ENCODE results near the gene ZNF750.

ZNF750 gene

GRCh38 chr17:82860606-82861392 lies 21.0 kb upstream of the ZNF750 start:
- in situ Hi-C loops (cut with MboI; ENCODE audit: low sequenced_read_pairs), result no loop called here

GRCh38 chr17:82859431-82860403 lies 19.9 kb upstream of the ZNF750 start:
- in situ Hi-C loops (cut with MboI; ENCODE audit: low sequenced_read_pairs), result no loop called here

DNA sequence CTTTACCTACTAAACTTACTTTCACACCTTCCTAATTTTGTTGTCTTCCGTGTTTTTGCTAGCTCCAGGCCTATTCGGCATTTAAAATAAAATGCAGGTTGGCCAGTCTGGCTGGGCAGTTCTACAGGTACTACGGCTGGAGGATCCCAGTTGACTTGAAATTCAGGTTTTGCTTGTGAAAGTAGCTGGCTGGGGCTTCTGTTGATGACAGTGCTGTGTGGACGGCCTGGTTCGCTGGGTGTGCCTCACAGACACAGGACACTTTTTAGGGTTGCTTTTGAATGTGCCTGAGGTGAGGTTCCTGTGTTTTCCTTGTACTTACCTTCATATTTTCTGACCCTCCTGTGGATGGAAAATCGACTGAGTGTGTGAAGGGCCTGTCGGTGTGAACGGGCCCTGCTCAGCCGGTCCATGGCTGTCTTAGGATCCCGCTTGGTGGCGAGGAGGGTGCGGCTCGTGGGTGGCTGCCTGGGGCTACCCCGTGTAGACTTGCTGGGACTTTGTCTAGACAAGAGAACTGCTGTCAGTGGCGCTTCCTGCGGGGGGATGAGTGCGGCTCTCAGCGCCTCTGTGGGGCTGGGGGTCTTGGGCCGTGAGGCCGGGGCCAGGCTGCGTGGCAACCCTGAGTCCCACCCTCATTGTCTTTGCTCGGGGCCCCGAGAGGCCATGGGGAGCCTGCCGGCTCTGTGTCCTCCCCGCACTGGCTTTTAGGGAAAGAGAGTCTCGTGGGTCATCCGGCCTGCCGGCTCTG lies 18.7 kb upstream of the ZNF750 start:
- in situ Hi-C loops (cut with MboI; ENCODE audit: low sequenced_read_pairs), result no loop called here

- in situ Hi-C loops (cut with MboI; ENCODE audit: low sequenced_read_pairs), result no loop called here
These were observed 16.5 kb upstream of the ZNF750 start for GRCh38 chr17:82856361-82856760.

GRCh38 chr17:82854226-82854625 lies 14.4 kb upstream of the ZNF750 start:
- in situ Hi-C loops (cut with MboI; ENCODE audit: low sequenced_read_pairs), result no loop called here

DNA sequence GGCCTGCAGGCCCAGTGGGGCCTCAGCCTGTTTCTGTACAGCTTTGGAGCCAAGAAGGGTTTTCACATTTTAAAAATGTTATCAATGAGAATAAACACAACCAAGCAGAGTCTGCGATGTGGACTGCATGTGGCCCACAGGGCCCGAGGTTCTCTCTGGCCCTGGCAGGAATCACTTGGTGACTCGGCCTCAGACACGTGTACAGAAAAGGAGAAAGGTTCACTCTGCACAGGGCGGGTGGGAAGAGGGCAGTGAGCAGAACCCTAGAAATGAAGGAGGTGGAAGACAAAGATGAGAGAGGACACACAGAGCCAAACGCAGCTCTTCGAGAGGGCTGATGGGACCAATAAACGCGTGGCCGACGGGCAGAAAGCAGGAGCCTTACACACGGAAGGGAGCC lies 11.6 kb upstream of the ZNF750 start:
- in situ Hi-C loops (cut with MboI; ENCODE audit: low sequenced_read_pairs), result no loop called here

DNA sequence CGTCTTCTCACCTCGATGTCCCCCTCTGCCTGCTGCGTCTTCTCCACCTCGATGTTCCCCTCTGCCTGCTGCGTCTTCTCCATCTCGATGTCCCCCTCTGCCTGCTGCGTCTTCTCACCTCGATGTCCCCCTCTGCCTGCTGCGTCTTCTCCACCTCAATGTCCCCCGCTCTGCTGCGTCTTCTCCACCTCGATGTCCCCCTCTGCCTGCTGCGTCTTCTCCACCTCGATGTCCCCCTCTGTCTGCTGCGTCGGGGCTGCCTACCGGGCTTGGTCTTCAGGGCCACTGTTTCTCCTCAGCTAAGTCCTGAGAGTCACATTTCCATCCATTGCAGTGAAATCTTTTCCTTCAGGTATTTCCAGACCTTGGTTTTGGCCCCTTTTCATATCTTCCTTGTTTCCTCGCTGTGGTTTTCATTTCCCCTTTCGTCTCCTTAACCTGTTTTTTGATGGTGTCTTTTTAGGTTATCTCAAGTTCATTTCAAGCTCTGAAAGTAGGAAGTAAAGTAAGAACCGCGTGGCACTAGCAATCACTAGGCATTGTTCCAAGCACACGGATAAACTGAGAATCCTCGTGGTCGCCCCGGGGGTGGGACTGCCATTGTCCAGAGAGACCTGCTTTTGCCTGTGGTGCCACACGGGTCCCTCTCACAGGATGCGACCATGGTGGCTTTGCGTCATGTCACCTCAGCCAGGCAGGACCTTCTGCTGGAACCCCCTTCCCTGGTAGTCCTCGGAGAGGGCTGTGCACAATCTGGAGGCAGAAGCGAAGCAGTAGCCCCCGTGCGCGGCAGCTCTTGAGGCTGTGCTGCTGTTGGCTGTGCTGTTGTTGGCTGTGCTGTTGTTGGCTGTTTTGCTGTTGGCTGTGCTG lies 9.5 kb upstream of the ZNF750 start:
- in situ Hi-C loops (cut with MboI; ENCODE audit: low sequenced_read_pairs), result no loop called here

DNA sequence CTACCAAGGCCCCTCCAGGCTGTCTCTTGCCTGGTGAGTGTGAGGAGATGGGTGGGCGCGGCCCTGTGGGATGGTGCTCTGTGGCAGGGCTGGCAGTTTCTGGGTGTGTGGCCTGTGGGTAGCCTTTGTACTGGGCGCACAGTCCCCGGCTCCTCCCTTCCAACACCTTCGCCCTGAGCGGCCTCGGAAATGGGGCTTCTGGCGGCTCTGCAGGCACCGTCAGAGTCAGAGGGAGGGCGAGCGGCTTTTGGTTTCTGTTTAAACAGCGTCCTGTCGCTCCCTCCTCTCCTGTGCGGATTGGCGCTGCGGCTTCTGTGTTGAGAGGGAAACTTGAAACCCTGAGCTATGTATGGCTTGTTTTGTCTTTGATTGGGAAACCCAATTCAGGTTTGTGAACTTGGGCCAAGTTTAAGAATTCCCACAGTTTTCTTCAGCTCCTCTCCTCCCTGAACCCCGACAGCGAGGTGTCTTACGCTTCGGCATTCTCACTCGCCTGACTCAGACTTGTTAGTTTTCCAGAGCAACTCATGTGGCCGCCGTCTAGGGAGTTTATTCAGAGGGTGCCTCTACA lies 8.3 kb upstream of the ZNF750 start:
- in situ Hi-C loops (cut with MboI; ENCODE audit: low sequenced_read_pairs), result no loop called here

DNA sequence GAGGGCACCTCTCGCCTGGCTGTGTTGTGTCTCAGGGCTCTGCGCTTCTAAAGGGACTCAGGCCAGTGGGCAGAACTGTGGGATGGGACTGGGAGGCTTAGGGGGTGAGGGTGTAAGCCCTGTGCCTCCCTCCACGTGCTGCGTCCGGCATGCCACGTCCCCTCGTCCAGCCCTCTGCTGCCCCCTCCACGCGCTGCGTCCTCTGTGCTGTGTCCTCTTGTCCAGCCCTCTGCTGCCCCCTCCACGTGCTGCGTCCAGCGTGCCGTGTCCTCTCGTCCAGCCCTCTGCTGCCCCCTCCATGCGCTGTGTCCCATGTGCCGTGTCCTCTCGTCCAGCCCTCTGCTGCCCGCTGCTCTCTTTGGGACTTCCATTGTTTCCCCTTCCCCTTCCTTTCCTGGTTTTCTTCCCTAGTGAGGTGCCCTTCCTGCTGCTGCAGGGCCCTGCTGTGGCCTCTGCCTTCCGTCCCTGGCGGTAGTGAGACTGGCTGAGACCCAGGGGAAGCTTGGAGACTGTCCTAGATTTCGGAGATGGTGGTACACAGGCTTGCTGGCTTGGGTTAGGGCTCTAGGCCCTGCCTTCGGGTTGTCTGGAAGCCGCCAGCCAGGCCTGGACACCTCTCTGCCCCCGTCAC lies 6.4 kb upstream of the ZNF750 start:
- in situ Hi-C loops (cut with MboI; ENCODE audit: low sequenced_read_pairs), result no loop called here

DNA sequence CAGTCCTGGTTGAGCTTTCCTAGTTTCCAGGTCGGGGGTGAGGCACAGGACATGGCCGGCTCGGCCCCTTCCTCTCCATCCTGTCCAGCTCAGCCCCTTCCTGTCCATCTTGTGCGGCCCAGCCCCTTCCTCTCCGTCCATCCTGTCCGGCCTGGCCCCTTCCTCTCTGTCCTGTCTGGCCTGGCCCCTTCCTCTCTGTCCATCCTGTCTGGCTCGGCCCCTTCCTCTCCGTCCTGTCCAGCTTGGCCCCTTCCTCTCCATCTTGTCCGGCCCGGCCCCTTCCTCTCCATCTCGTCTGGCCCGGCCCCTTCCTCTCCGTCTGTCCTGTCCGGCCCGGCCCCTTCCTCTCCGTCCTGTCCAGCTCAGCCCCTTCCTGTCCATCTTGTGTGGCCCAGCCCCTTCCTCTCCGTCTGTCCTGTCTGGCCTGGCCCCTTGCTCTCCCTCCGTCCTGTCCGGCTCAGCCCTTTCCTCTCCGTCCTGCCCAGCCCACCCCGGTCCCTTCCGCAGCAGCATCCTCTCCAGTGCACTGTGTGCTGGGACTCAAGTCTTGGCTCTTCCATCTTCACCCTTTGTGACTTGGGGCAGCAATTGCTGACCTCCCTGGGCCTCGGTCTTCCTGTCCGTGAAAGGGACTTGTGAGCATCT lies 5.5 kb upstream of the ZNF750 start:
- in situ Hi-C loops (cut with MboI; ENCODE audit: low sequenced_read_pairs), result no loop called here

GRCh38 chr17:82844796-82845162 lies 5.0 kb upstream of the ZNF750 start:
- in situ Hi-C loops (cut with MboI; ENCODE audit: low sequenced_read_pairs), result no loop called here

DNA sequence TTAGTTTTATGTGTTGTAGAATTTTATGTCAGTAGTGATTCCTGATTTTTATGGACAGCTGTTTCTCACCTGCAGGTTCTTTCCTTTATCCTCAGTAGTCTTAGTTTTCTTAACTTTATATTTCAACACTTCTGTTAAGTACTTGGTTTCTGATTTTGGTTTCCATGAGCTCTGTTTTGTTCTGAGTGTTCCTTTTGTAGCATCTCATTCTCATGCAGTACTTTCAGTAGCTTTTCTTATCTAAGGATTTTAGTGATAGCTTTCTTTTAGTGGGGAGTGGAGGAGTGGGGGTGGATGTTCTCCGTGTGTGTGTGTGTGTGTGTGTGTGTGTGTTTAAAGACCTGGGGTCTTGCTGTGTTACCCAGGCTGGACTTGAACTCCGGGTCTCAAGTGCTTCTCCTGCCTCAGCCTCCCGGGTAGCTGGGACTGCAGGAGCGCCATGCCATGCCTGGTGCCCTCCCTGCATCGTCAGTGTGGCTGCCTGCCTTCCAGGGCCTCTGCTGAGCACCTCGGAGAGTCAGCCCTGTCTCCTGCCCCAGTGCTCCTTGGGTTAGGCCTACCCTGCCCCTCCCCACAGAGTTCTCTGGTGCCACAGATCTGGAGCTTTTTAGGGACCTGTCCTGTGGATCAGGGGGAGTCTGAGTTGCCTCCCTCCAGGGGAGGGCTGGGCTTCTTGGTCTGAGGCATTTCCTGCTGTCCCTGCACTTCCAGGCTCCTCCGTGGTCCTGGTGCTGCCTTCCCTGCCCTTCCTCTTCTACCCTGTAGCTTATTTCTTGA lies 4.3 kb upstream of the ZNF750 start:
- in situ Hi-C loops (cut with MboI; ENCODE audit: low sequenced_read_pairs), result no loop called here

DNA sequence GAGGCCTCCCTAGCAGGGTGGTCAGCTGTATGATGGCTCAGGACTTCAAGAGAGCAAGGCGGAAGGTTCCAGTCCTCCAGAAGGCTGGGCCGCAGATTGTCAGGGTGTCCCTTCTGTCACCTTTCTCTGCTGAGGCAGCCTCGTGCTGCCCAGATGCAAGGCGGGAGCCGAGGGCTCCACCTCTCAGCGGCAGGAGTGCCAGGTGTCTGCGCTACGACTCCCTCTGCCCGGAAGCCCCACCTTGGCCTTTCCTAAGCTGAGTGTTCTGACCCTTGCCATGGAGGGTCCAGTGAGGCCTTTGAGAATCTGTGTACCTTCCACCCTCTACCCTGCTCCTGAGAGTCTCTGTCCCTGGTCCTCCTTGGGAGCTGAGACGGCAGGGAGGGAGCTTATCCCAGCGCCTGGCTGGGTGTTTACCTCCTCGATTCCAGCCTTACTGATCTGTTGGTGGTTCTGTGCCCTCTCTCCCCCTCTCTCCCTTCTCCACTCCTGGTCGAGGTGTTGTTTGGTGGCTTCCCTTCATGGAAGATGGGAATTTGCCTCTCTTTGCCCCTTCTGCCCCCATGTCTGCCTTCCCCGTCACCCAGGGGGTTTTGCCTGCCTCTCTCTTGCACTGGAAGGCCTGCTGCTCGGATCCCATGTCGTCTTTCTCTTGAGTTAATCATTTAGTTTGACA lies 2.2 kb upstream of the ZNF750 start:
- in situ Hi-C loops (cut with MboI; ENCODE audit: low sequenced_read_pairs), result no loop called here

GRCh38 chr17:82840431-82840831 lies 609 bp upstream of the ZNF750 start:
- in situ Hi-C loops (cut with MboI; ENCODE audit: low sequenced_read_pairs), result no loop called here

DNA sequence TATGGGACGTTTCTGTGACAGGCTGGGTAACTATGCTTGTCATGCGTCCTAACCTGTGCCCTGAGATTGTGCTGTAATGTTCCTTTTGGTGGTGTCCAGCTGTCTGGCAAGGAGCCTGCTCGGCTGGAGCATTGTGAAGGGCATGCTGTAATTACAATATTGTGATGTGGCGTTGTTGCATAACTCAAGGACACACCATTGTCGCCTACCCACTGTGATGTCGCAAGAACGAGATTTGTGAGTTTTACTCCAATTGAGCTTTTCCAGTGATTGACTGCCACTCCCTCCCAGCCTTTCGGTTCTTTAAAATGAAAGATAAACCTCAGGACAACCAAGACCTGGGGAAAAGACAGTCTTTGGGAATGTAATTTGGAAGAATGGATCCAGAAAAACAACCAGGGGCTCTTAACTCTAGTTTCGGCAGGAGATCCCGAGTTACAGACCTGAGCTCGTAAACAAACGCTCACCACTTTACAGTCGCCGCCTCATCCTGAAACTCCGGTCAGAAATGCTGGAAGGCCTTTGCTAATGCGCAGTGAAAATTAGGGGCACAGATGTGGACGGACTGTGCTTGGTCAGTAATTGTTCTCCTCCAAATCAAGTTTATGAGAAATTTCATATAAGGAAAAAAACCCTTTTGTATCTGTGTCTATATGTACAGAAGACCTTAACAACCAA lies 1.3 kb downstream of the ZNF750 start:
- in situ Hi-C loops (cut with MboI; ENCODE audit: low sequenced_read_pairs), result no loop called here

- in situ Hi-C loops (cut with MboI; ENCODE audit: low sequenced_read_pairs), result no loop called here
These were observed 2.1 kb downstream of the ZNF750 start for GRCh38 chr17:82837586-82838320.
